HG03575 (cell line): ENCODE data around the gene PLCD1.

Experiments
- ATAC-seq: cut with Tn5 transposase; IDR thresholded peaks from one replicate; pipeline ENCODE4 v1.9.1; 2021; ENCODE audit not compliant: unreplicated experiment, insufficient number of reproducible peaks, low FRiP score; ENCODE audit errors: extremely low read depth

The PLCD1 gene

DNA sequence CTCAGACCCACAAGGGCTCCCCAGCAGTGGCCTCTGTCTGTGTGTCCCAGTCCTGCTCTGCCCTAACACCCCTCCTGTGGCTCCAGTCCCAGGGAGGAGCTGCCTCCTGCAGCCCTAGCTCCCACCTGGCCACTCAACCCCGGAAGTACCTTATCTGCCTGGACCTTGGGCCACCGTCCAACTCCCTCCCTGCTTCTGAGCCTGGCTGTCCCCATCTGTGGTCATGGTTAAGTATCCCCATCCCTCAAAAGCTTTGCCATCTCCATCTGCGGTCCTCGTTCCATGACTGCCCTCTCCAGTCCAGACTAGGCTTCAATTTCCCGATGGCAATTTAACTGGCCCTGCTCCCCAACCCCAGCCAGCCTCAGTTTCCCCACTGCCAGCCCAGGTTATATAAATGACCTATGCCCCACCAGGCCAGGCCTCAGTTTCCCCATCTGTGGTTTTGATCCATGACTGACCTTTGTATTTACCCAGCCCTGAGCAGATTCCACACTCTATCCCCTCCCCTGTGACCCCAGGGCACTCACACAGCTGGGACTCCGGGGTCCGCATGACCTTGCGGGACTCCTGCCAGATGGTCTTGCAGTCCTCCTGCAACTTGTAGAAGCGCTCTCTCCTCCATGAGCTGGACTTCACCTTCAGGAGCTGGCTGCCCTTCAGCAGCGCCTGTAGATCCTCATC lies 9.6 kb downstream of the PLCD1 start:
- no peak for ATAC-seq

DNA sequence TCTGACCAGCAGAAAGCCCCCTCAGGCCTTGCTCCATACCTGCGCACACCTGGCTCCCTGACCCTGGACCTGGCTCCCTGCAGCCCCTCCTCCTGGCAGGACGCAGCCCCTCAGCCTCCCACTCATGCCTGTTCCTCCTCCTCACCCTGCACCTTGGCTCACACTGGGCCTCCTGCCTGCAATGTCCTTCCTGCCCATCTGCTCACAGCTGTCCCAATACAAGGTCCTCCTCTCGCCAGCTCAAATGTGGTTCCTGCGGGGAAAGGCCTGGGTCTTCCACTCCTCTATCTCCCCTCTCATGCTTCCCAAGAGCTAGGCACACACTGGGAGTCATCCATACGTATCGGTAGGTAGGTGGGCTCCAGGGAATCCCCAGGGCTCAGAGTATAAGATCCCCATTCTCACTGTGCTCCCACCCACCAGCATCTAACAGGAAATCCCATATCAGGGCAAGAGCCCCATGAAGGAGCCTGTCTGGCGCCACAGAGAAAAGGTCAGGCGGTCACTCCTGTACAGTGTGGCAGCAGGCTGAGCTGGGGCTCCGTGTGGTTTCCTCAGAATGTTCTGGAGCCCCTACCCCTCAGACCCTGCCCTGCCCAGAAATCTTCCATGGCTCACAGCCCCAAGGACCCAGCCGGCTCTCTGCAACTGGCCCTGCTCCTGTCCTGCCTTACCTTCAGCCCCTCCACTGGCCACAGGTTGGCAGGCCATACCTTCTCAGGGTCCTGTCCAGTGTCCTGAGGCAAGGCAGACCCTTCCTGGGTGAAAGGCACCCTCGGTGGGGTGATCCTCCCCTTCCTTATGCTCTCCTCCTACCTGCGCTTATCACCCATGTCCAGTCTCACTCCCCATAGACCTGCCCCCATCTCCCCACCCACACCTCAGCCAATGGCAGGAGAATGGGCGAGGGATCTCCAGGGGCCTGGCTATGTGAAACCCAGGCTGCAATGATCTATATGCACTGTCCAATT lies 10.9 kb downstream of the PLCD1 start:
- no peak for ATAC-seq

DNA sequence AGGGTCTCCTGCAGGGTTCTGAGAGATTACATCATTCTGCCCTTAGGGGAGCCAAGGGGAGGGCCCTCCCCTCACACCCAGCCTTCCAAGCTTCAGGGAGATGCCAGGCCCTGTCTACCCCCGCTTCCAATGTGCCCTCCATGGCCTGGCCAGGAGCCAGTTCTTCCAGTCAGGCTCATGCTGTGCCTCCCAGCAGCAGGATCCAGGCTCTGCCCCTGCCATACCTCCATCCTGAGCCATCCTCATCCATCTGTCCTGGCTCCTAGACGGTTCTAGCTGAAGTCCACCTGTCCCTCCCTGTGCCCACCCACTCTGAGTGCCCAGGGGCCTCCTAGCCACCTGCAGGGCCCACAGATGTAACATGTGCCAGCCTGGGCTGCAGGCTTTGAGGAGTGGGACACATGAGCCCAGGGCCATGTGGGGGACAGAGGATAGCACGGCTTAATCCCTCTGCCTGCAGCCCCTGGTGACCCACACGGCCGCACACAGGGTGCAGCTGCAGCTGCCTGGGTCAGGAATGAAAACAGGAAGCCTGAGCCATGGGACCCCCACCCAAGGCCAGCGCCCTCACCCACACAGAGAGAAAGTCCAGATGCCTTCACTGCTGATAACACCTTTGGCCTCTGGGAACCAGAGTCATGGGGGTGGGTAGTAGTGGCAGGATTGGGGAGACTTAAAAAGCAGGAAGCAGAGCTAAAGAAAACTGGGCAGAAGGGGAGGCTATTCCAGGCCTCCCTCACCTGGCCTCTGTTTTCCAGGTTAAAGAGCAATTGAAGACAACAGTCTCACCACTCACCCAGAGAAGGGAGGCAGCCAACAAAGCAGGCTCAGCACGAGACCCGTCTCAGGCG lies 11.8 kb downstream of the PLCD1 start:
- ATAC-seq = no peak

DNA sequence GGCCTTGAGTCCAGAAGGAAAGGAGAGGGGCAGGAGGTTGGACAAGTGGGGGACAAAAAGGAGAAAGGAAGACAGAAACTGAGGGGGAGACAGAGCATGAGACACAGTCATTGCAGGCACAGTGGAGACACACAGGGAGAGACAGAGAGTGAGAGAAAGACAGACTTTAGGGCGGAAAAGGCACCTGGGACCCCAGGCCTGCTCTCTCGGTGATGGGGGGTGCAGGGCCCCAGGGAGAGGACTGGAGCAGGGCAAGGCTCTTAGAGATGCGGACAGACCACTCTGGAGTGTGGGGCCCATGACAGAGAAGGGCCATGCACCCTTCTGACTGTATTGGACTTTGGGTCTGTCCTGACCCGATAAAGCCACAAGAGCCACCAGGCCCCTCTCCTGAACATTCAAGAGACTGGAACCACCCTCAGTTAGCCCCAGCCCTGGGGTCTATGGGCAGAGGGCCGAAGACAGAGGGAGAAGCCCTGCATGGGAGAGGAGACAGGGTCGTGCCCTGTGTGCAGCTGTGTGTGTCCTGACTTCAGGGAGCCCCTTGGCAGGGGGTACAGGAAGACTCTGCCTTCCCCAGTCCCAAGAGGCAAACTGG lies 12.5 kb downstream of the PLCD1 start:
- no peak for ATAC-seq

DNA sequence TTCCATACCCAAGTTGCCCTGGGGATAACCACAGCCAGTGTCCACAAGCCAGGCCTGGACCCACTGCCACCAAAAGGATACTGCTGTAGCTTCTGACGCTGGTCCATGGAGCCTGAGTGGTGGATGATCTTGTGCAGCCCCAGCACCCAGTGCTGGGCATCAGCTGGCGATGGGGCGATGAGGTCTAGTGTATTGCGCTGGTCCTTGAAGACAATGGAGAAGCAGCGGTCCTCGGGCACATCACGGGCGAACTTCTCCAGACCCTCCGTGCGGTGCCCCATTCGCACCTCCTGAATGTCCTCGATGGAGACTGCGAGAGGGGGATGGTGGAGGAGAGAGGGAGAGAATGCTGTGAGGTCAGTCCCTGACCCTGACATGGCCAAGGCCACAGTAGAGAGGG lies 13.0 kb downstream of the PLCD1 start:
- no peak for ATAC-seq

DNA sequence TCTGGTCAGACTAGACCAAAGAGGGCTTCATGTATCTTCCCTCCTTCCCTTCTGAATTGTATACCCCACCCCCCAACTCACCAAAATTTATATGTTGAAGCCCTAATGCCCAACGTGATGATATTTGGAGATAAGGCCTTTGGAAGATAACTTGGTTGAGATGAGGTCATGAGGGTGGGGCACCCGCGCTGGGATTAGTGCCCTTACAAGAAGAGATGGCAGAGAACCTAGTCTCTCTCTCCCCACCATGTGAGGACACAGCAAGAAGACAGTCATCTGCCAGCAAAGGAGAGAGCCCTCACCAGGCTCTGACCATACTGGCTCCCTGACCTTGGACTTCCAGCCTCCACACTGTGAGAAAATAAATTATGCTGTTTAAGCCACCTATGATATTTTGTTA lies 13.5 kb downstream of the PLCD1 start:
- ATAC-seq = no peak

DNA sequence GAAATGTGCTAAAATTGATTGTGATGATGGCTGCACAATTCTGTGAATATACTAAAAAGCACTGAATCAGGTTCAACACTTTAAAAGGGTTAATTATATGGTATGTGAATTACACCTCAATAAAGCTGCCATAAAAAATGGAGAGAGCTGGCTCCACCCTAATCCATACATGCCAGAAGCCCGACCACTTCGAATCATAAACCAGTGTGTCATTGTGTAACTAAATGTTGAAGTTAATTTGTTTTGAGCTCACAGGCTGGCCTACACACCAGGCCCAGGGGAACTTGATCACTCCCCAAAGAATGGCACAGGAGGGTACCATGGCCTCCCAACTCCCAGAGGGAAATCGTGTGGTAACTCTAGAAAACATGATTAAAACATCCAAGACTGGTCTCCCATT lies 14.0 kb downstream of the PLCD1 start:
- ATAC-seq = no peak

DNA sequence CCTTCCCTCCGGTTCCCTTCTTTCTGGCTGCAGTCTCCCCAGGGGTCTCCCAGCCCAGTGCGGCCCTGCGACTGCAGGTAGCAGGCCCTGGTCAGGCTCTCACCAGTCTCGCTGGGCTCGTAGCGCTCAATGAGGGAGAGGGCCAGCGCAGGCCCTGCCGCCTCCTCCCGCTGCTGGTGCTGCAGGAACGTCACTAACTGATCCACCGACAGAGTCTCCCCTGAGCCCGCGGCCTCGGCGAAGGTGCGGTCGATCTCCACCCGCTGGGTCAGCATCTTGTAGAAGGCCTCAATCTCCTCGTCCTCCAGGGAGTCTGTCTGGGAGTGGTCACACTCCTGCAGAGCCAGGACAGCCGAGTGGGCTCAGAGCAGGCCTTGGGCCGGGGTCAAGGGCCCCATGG lies 18.3 kb downstream of the PLCD1 start:
- ATAC-seq = no peak

DNA sequence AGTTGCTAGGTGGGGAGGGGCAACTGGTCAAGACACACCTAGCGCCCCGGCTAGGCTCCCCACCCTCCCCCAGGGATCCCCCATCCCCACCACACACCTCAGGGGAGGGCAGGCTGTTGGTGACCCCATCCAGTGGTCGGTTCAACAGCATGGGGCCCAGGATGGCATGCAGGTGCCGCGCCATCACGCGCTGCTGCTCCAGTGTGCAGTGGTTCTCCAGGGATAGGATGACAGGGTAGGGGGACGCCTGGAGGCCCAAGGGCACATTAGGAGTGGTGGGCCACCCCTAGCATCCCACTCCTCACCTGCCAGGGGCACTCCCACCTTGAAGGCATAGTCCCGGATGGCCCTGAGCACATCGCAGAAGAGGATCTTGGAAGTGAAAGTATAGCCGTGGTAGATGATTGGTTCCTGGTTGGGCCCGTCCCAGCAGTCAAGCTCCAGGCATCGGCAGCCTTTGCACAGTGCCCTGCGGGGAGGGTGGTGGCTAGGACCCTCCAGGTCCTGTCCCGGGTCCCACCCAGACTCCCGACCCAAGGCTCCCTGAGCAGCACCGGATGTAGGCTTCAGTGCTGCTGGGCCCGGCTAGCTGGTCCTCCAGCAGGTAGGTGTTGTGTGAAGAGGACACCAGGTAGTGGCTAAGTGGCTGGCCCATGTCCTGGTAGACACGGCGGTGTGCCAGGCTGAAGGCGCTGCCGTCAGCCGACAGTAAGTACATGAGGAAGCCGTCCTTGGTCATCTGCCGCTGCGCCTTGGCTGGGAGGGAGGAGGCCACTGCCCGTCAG lies 19.4 kb downstream of the PLCD1 start:
- ATAC-seq = no peak

DNA sequence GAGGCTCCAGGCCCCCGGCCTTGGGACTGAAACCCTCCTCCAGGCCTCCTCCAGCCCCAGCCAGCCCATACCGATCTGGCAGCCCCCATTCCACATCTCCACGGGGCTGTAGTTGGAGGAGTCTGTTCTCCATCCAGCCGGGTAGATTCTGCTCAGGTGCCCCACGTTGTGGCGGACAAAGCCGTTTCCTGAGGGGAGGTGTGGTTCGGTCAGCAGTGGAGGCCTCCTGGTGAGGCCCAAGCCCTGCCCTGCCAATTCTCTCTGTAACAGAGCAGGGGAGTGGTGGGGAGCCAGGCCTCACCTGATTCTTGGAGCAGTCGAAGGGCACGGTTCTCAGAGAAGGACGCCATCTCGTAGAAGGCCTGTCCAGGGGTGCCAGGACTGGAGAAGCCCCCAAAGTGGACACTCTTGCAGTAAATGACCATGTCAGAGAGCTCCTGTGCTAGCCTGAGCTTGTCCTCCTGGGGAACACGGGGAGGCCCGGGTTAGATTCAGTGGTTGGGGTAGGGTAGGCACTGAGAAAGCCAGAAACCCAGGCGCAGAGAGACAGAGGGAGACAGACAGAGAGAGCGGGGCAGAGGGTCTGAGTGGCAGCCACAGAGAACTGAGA lies 20.4 kb downstream of the PLCD1 start:
- no peak for ATAC-seq

DNA sequence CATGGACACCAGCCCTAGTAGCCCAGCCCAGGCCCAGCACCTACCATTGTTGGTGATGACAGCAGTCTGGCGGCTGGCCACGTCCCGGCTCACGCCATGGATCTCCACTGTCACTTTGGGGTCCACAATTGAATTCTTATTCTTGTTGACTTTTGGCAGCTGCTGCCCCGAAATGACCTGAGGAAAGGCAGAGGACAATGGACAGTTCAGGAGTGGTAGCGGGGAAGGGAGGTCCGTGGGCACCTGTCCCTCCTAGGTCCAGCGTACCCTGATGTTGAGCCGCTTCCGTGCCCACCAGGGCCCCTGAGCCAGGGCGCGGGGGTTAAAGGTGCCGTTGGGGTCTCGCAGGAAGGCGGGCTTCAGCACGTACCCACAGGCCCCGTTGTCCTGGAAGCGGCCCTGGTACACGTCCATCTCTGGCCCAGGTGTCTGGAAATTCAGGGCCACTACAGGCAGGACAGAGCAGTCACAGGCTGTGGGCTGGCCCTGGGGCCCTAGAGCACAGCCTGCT lies 21.2 kb downstream of the PLCD1 start:
- ATAC-seq = no peak

DNA sequence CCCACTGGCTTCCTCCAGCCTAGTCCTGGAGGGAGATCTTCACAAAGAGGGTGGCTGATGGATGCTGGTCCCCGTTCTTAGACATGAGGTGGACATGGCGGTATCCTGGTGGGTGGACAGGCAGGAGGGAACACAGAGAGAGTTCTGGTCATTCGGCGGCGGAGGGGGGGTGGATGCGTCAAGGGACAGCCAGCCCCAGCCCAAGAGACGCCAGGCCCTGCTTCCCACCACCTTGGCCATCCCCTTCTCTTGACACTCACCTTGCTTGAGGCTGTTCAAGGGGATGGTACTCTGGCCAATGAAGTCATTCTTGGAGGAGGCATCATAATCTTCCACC lies 21.7 kb downstream of the PLCD1 start:
- ATAC-seq = no peak

DNA sequence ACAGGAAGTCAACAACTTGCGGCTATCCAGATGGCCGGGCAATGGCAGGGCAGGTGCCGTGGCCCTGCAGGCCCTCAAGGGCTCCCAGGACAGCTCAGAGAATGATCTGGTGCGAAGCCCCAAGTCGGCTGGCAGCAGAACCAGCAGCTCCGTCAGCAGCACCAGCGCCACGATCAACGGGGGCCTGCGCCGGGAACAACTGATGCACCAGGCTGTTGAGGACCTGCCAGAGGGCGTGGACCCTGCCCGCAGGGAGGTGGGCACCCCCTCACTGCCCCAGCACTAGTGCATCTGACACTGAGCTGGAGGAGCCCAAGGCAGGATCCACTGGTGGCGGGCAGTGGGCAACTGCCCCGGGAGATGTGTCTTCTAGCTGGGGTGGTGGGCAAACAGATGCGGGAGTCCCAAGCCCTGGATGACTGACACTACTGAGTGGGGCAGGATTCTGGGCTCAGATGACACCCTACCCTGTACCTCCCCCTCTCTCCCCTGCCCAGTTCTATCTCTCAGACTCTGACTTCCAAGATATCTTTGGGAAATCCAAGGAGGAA lies 22.9 kb downstream of the PLCD1 start:
- ATAC-seq = no peak

DNA sequence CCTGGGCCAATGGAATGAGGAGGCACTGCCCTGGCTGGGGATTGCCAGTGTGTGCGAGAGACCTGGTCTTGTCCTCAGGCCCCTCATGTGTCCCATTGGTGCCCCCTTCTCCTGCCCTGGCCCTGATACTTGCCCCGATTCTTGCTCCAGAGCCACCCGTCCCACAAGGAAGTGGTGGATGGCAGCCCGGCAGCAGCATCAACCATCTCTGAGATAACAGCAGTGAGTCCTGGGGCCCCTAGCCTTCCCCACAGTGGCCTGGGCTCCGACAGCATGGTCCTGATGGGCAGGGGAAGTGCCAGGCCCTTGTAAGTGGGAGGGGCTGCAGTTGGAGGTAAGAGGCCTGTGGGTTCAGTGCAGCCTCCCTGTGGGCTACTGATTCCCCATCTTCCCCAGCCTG lies 23.4 kb downstream of the PLCD1 start:
- no peak for ATAC-seq

DNA sequence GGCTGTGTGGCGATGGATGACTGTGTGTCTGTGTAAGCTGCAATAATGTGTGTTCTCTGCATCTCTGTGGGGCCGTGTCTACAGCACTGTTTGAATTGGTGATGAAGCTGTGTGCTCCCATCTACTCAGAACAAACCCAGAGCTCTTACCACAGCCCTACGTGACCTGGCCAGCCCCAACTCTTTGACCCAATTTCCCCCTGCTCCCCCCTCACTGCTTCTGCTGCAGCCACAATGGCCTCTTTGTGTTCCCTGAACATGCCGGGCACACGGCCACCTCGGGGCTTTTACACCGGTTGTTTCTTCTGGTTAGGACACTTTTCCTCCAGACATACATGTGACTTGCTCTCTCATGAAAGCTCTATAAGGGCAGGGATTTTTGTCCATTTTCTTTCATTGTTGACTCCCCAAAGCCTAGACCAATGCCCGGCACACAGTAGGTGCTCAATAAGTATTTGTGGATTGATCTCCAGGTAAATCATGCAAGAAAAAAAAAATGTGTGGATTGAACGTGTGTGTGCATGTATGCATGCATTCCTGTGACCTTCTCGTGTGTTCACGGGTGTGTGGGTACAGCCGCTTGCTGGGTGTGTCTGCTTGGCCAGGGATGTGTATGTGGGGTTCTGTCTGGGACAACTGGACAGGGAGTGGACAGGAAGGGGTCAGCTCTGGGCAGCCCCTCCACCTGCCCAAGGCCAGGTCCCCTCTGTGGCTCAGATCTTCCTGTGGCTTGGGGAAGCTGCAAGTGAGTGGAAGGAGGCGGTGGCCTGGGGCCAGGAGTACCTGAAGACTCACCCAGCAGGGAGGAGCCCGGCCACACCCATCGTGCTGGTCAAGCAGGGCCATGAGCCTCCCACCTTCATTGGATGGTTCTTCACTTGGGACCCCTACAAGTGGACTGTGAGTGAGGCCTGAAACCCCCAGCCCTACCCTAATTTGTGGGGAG lies 24.1 kb downstream of the PLCD1 start:
- no peak for ATAC-seq

DNA sequence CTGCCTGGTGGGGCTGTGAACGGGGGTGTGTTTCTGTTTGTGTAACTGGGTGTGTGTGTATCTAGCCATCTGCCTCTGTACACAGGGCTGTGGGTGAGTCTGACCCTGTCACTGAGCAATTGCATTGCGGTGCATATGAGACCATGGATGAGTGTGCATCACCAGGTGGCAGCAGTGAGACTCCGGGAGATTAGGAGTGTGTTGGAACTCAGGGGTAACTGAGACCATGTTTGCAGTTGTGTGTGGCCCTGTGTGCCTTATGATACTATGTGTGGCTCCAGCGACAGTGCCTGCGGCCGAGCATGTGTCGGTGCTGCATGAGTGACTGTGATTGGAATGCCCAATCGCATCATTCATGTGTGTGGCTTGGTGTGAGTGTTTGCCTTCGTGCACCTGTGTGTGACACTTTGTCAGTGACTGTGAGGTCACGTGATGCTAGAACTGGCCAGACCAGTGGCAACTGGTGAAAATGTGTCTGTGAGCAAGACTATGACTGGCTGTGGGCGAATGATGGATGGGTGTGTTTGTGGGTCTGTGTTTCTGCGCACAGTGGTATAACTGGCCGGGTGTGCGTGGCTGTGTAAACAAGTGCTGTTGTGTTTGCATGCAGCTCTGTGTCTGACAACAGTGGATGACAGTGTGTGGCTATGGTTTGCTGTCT lies 24.9 kb downstream of the PLCD1 start:
- ATAC-seq = no peak
